ENCODE measurements around the gene ANKZF1.

DNA sequence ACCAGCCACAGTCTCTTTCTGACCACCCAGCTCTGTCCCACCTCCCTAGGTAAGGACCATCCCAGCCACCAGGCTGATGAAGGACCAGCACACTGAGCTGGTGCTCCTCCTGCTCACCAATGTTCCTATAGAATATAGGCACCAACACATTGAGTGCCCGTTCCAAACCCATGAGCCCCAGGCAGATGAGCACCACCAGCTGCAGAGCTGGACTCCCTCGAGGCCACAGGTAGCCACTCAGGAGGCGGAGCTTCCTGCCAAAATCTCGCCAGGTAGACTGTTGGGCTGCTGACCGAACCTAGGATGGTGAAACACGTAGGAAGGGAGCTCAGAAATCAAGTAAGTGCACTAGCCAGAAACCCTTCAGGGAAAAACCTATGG, 13.1 kb upstream of the ANKZF1 start:
- TF ChIP-seq POLR2A (IDR thresholded peaks at IDR 0.05) = no peak
- TF ChIP-seq, protein P1, sequence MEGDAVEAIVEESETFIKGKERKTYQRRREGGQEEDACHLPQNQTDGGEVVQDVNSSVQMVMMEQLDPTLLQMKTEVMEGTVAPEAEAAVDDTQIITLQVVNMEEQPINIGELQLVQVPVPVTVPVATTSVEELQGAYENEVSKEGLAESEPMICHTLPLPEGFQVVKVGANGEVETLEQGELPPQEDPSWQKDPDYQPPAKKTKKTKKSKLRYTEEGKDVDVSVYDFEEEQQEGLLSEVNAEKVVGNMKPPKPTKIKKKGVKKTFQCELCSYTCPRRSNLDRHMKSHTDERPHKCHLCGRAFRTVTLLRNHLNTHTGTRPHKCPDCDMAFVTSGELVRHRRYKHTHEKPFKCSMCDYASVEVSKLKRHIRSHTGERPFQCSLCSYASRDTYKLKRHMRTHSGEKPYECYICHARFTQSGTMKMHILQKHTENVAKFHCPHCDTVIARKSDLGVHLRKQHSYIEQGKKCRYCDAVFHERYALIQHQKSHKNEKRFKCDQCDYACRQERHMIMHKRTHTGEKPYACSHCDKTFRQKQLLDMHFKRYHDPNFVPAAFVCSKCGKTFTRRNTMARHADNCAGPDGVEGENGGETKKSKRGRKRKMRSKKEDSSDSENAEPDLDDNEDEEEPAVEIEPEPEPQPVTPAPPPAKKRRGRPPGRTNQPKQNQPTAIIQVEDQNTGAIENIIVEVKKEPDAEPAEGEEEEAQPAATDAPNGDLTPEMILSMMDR (IDR thresholded peaks at IDR 0.05) = no peak
